Endothelial cell of umbilical vein (primary cell): Measurements from ENCODE around the gene RPS17. TPM values are rescaled to one million over a fixed set of nuclear protein-coding genes. Genes with fewer than 3 reads are reported as not detected.

ENCODE experiments used
- BruUV-seq: library from RNA; stranded (reverse); fragments of 400-500 nt; replicated peaks from 2 replicates; lab custom pipeline; 2021; lab: Mats Ljungman, UMichigan
- CTCF ChIA-PET: fragments of 300-600, 350-600 bp; sonication (Branson Sonifier 250); formaldehyde crosslinking; loops from one replicate; lab custom pipeline; 2021; ENCODE audit warnings: antibody characterized with exemption, inconsistent platforms; lab: Charles Lee
- POLR2A ChIA-PET: fragments of 300-600, 350-600 bp; sonication (Branson Sonifier 250); formaldehyde crosslinking; loops from one replicate; lab custom pipeline; 2021; ENCODE audit warnings: antibody characterized with exemption, inconsistent platforms; lab: Charles Lee
- DNase-seq: peaks from one replicate; pipeline ENCODE4 v3.0.0-alpha.2; 2011; ENCODE audit warnings: low read depth, low spot score
- FAIRE-seq: peaks from 2 replicates; lab custom pipeline; 2011; peaks lifted over from hg19 to GRCh38; lab: Jason Lieb, UNC
- H2AFZ ChIP-seq: 2 replicates; pipeline ENCODE4 v1.6.0; 2012; ENCODE audit warnings: low read depth, low read length, control low read depth, inconsistent platforms
- H3K27ac ChIP-seq: 2 replicates; pipeline ENCODE4 v1.5.1; 2011; ENCODE audit warnings: low read depth, mild to moderate bottlenecking, control low read depth, low read length, moderate library complexity; ENCODE audit not compliant: insufficient read depth
- H3K27me3 ChIP-seq, 2 experiments: 2 replicates each; pipeline versions ENCODE4 v1.6.0 to v1.6.1; 2011; ENCODE audit warnings: low read length in 2 of 2, mixed read lengths in 1 of 2; ENCODE audit not compliant: control insufficient read depth in 2 of 2, insufficient read depth in 2 of 2
- H3K36me3 ChIP-seq, 2 experiments: 2 replicates in 1 of 2; 3 replicates in 1 of 2; pipeline ENCODE4 v1.5.1; 2011; ENCODE audit warnings: low read length in 2 of 2, mild to moderate bottlenecking in 1 of 2, moderate library complexity in 1 of 2; ENCODE audit not compliant: control insufficient read depth in 2 of 2, insufficient read depth in 2 of 2; ENCODE audit errors: extremely low read depth in 1 of 2
- H3K4me1 ChIP-seq: 3 replicates; pipeline ENCODE4 v1.5.1; 2011; ENCODE audit warnings: mild to moderate bottlenecking, low read length; ENCODE audit not compliant: control insufficient read depth, insufficient read depth; ENCODE audit errors: extremely low read depth
- H3K4me2 ChIP-seq: 2 replicates; pipeline ENCODE4 v1.6.1; 2011; ENCODE audit warnings: low read length, control low read depth, mixed read lengths; ENCODE audit not compliant: insufficient read depth
- H3K4me3 ChIP-seq, 3 experiments: fragments of 200-600 bp in 1 of 3; sonication (generic), shearing (Covaris generic) in 1 of 3; replicated peaks in 1 of 3; 2 replicates each; pipeline ENCODE4 v1.5.1; 2011 to 2016; ENCODE audit warnings: control low read depth in 3 of 3, low read length in 3 of 3, mild to moderate bottlenecking in 2 of 3, inconsistent platforms in 1 of 3, low read depth in 1 of 3, moderate library complexity in 1 of 3; ENCODE audit not compliant: insufficient read depth in 1 of 3
- H3K79me2 ChIP-seq: 2 replicates; pipeline ENCODE4 v1.6.0; 2012; ENCODE audit warnings: low read length, inconsistent platforms; ENCODE audit not compliant: control insufficient read depth, insufficient read depth
- H3K9ac ChIP-seq: replicated peaks from 2 replicates; pipeline ENCODE3; 2011; ENCODE audit warnings: low read length, control low read depth; ENCODE audit not compliant: insufficient read depth; ENCODE audit errors: extremely low read depth
- H3K9me1 ChIP-seq: replicated peaks from 3 replicates; pipeline ENCODE4 v1.6.0; 2011; ENCODE audit warnings: mild to moderate bottlenecking, low read length; ENCODE audit not compliant: control insufficient read depth, insufficient read depth; ENCODE audit errors: extremely low read depth
- H3K9me3 ChIP-seq: replicated peaks from 2 replicates; pipeline ENCODE4 v1.5.1; 2012; ENCODE audit warnings: low read length, inconsistent platforms; ENCODE audit not compliant: control insufficient read depth, insufficient read depth
- H4K20me1 ChIP-seq: replicated peaks from 2 replicates; pipeline ENCODE3; 2011; ENCODE audit warnings: mild to moderate bottlenecking, low read length; ENCODE audit not compliant: control insufficient read depth, insufficient read depth; ENCODE audit errors: extremely low read depth
- CTCF ChIP-seq, 2 donors: IDR thresholded peaks; 1 replicate in 1 of 2; 2 replicates in 1 of 2; pipeline ENCODE4 v1.5.1; 2011; ENCODE audit warnings: low read length in 2 of 2, mild to moderate bottlenecking in 2 of 2, moderate library complexity in 2 of 2, control low read depth in 1 of 2, inconsistent platforms in 1 of 2, low read depth in 1 of 2; ENCODE audit not compliant: insufficient read depth in 1 of 2; ENCODE audit errors: extremely low read depth in 1 of 2
- EZH2 ChIP-seq: IDR thresholded peaks from 2 replicates; pipeline ENCODE4 v1.6.1; 2012; ENCODE audit warnings: borderline replicate concordance, low read depth, mild to moderate bottlenecking, moderate library complexity, low read length, inconsistent platforms; ENCODE audit not compliant: severe bottlenecking
- FOS ChIP-seq: IDR thresholded peaks from 2 replicates; pipeline ENCODE4 v1.6.1; 2011; ENCODE audit warnings: mild to moderate bottlenecking, low read length, moderate library complexity, borderline replicate concordance; ENCODE audit not compliant: insufficient read depth
- GATA2 ChIP-seq: IDR thresholded peaks from 2 replicates; pipeline ENCODE4 v1.7.0; 2011; ENCODE audit warnings: low read depth, mild to moderate bottlenecking, moderate library complexity, mixed read lengths, low read length; ENCODE audit not compliant: insufficient read length, insufficient read depth
- JUN ChIP-seq: IDR thresholded peaks from 2 replicates; pipeline ENCODE4 v1.6.1; 2011; ENCODE audit warnings: borderline replicate concordance, low read depth; ENCODE audit not compliant: insufficient read length, insufficient read depth
- MAX ChIP-seq: IDR thresholded peaks from 2 replicates; pipeline ENCODE4 v1.6.1; 2011; ENCODE audit not compliant: insufficient read depth, insufficient read length
- MYC ChIP-seq: IDR thresholded peaks from one replicate; pipeline ENCODE4 v1.6.1; 2011; ENCODE audit warnings: mild to moderate bottlenecking, low read depth, low read length
- POLR2A ChIP-seq: IDR thresholded peaks from 2 replicates; pipeline ENCODE4 v1.6.1; 2012; ENCODE audit warnings: low read depth, mild to moderate bottlenecking, control low read depth, low read length
- POLR2AphosphoS5 ChIP-seq: IDR thresholded peaks from 2 replicates; pipeline ENCODE4 v1.6.1; 2012; ENCODE audit warnings: low read depth, mild to moderate bottlenecking, control low read depth, low read length, moderate library complexity; ENCODE audit not compliant: insufficient read depth
- dilution Hi-C: fragments of 300-500 bp; cut with MboI; formaldehyde crosslinking; loops from one replicate; pipeline ENCODE4 v1.15.0; 2019; ENCODE audit warnings: low sequenced_read_pairs; ENCODE audit not compliant: extremely low pct_ligation_motif_present
- intact Hi-C: fragments of 100-400 bp; cut with micrococcal nuclease; formaldehyde crosslinking; loops from one replicate; pipeline ENCODE4 v1.10.0; 2022
- polyA plus RNA-seq, 4 experiments: library from polyadenylated mRNA; depleted of rRNA in 3 of 4; stranded (reverse) in 3 of 4; unstranded in 1 of 4; fragments of >200 nt; gene quantifications; 2 replicates each; pipeline versions ENCODE4 v1.2.1 to v1.2.3, GENCODE V29; 2011 to 2012; ENCODE audit warnings: missing spikeins in 1 of 4
- total RNA-seq: library from RNA; stranded (reverse); gene quantifications from 2 replicates; pipeline ENCODE4 v1.2.3, GENCODE V29; 2021

Gene RPS17
- total and polyA plus RNA-seq, 2 donors (not counting 3 experiments of a cell fraction or from before 2014, with no cell fraction given) = 1,690 to 4,382 TPM

- TF ChIP-seq CTCF (IDR thresholded peaks at IDR 0.05; ENCODE audit: extremely low read depth in 1 of 2, insufficient read depth in 1 of 2, low read depth in 1 of 2, low read length in 2 of 2) = peak; percentile 73 to 74
- no peak for TF ChIP-seq JUN
- DNase-seq (peak; percentile 78), FAIRE-seq (peak; percentile 86)
- ChIA-PET CTCF (interaction anchor here (0.7 to 2.0 kb wide), 14 partner anchors 9 to 690 kb away, joined by 3 to 28 read pairs (median 4); partner anchors contain the start of genes C15orf40, RAMAC and RPS17), POLR2A (interaction anchor here (1.8 kb wide), 1 partner anchor 9 kb away, joined by 16 read pairs; the partner anchor contains the start of gene RPS17)
- intact Hi-C loops = loop anchor here (2.0 kb wide), 1 partner anchor 470 kb away; no protein-coding TSS in a partner anchor
- Histone ChIP-seq H3K36me3 (peaks cover 0 to 3% of the 10 kb centered on the region in 2 experiments), H3K79me2 (no peaks in the 10 kb centered on the region), H3K4me1 (no peaks in the 10 kb centered on the region), H2AFZ (peak overlapping the region; percentile 95), H3K9me1 (no peaks in the 10 kb centered on the region), H3K4me2 (no peak overlapping the region), H3K9me3 (no peaks in the 10 kb centered on the region), H3K27me3 (no peaks in the 10 kb centered on the region), H3K4me3 (no peak overlapping the region), H3K27ac (no peak overlapping the region), H4K20me1 (no peaks in the 10 kb centered on the region), H3K9ac (no peak overlapping the region)
- BruUV-seq = no TSS peak
- dilution Hi-C loops = no loop called here
Measured at GRCh38 chr15:82530606-82531379, 9.5 kb downstream of the RPS17 start.

- Histone ChIP-seq H3K27ac (no peak overlapping the region), H3K36me3 (no peaks in the 10 kb centered on the region), H3K27me3 (no peaks in the 10 kb centered on the region), H2AFZ (no peak overlapping the region), H3K9ac (no peak overlapping the region), H3K79me2 (no peaks in the 10 kb centered on the region), H3K4me3 (no peak overlapping the region), H3K9me1 (no peaks in the 10 kb centered on the region), H4K20me1 (no peaks in the 10 kb centered on the region), H3K9me3 (no peaks in the 10 kb centered on the region), H3K4me2 (no peak overlapping the region), H3K4me1 (no peaks in the 10 kb centered on the region)
- ChIA-PET POLR2A (interaction anchor here (1.8 kb wide), 1 partner anchor 10 kb away, joined by 16 read pairs; the partner anchor contains the start of gene RPS17), CTCF (interaction anchor here (1.1 to 2.0 kb wide), 2 partner anchors 24 to 470 kb away, joined by 3 to 12 read pairs; no protein-coding TSS in a partner anchor)
- intact Hi-C loops (loop anchor here (2.0 kb wide), 1 partner anchor 471 kb away; no protein-coding TSS in a partner anchor), dilution Hi-C loops (no loop called here)
- FAIRE-seq = no peak
- no peak for DNase-seq
- no TSS peak for BruUV-seq
- no peak for TF ChIP-seq POLR2AphosphoS5
- no peak for TF ChIP-seq JUN
- no peak for TF ChIP-seq CTCF (IDR thresholded peaks at IDR 0.05; ENCODE audit: extremely low read depth in 1 of 2, insufficient read depth in 1 of 2, low read depth in 1 of 2, low read length in 2 of 2)
- no peak for TF ChIP-seq POLR2A
- no peak for TF ChIP-seq EZH2
- TF ChIP-seq MYC = no peak
- TF ChIP-seq FOS = no peak
- no peak for TF ChIP-seq GATA2
- TF ChIP-seq MAX = no peak
Measured at GRCh38 chr15:82530006-82530405, 10.3 kb downstream of the RPS17 start.
